Activated effector memory CD4-positive, alpha-beta T cell treated with anti-CD3 and anti-CD28 coated beads, Interleukin-2, amount 50 U/mL, for 16 hours (primary cell): Measurements from ENCODE around the gene PIGBOS1.
"Not testable (repeated sequence)": the region's sequence is repeated elsewhere in the genome, so short reads cannot be mapped to it uniquely, and the experiment has no call there.

Experiments
- DNase-seq: peaks from one replicate; pipeline ENCODE4 v3.0.0-alpha.2; 2020

PIGBOS1 gene

DNA sequence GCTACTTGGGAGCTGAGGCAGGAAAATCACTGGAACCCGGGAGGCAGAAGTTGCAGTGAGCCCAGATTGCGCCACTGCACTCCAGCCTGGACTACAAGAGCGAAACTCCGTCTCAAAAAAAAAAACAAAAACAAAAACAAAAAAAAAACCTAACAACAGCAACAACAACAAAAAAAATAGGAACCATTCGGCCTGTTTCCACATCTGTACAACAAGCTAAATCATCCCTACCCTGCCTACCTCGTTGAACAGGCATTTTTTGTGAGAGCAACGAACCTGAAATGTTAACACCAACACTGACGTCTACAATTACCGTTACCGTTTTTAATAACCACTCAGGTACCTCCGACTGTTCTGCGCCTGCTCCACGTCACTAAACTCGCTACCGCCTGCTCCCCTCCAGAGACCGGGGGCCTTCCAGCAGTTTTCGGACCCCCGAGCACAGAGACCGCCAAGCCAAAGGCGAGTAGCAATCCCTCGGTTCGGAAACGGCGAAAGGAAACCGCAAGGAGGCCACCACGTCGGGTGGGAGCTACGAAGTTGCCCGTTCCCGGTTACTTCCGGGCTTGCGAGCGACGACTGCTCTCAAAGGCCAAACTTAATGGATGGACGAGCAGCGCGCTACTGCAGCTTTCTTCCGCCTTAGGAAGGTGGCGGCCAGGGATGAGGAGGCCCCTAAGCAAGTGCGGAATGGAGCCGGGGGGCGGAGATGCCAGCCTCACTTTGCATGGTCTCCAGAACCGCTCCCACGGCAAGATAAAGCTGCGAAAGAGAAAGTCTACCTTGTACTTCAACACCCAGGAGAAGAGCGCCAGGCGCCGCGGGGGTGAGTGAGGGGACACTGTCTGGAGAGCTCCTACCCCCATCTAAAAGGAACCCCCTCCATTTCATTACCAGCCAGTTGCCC is at the start of gene PIGBOS1, which contains the start of gene PIGB:
PIGBOS1 (minus strand) TSS at position 536 of the 907 bp plus-strand sequence. CDS start 1,331 bp downstream, outside the sequence.
PIGB (plus strand) TSS at position 635 of the 907 bp plus-strand sequence; CDS start at position 664, 29 bp downstream.
- DNase-seq = peak; percentile 90

DNA sequence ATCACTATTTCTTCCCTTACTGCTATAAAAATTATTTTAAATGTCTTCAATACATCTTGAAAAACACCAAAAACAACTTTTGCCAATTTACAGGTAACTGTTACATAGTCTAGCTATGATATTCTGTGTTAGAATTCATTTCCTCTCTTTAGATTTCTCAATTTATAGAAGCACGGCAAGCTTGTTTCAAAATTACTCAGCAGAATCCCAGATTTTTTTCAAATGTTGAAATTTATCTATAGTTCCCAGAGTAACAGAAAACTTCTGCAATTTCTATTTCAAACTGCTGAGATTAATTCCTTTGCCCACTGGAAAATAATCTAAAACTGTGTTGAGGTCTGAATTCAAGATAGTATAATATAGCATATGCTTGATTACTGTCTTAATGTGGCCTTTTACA is 48.1 kb upstream of the PIGBOS1 start:
- DNase-seq = no peak

GRCh38 chr15:55362641-55363040 is 43.7 kb upstream of the PIGBOS1 start:
- DNase-seq = no peak

DNA sequence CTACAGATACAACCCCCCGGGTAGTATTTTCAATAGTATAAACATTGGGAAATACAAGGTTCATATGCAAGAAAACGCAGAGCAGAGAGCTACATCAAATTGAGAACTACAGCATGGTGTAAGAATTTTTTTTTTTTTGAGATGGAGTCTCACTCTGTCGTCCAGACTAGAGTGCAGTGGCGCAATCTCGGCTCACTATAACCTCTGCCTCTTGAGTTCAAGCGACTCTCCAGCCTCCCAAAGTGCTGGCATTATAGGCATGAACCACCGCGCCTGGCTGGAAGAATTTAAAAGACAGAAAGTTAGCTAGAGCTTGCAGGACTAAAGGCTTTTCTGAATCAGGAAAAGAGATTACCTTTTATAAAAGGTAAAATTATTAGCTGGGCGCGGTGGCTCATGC is 42.1 kb upstream of the PIGBOS1 start:
- DNase-seq = no peak

DNA sequence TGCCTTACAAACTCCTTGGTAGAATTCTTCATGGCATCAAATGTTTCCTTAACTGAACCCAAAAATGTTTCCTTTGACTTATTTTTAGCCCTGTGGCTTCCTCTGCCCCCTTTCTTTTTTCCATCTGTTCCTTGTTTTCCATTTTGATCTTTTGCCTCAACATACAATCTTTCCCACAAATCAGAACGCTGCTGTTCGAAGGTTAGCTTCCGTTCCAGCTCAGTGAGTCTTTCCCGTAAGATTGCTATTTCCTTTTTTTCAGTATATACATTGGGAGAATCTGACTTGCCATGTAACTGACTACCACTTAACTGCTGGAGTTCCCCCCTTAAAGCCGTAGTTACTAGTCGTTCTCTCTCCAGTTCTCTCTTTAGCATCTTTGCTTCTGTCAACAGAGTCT is 41.3 kb upstream of the PIGBOS1 start:
- DNase-seq = no peak

DNA sequence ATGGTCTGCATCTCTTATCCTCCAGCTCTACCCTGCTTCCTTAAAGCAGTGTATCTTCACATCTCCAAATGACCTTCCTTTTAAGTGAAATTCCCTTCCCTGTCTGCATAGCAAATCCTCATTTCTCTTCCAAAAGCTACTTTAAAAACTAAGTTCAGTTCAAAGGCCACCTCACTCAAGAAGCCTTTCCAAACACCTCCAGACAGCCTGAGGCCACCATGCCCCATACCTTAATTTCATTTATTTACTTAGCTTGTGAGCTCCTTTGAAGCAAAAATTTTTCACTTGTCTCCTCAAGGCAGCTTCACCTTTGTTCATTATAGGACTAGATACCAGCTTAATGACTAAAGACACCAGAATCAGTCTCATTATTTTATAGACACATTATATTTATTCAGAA is 39.5 kb upstream of the PIGBOS1 start:
- no peak for DNase-seq

- DNase-seq = no peak
Measured at GRCh38 chr15:55357774-55358173, 38.9 kb upstream of the PIGBOS1 start.

- DNase-seq = no peak
Measured at GRCh38 chr15:55356985-55357585, 38.2 kb upstream of the PIGBOS1 start.

- no peak for DNase-seq
Measured at GRCh38 chr15:55353025-55353424, 34.1 kb upstream of the PIGBOS1 start.

DNA sequence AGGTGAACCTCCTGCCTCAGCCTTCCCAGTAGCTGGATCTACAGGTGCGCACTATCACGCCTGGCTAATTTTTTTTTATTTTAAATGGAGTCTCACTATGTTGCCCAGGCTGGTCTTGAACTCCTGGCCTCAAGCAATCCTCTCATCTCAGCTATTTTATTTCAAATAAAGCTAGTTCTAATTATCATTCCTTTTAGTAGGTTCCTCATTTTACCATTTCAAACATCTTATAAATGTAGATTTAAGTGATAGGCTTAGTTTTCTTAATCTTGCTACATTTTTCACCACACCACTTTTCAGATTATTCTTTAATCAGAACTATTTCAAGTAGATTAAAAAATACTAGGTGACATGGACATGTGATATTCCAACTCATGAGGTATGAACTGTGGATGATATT is 30.4 kb upstream of the PIGBOS1 start:
- no peak for DNase-seq

GRCh38 chr15:55348281-55348778 is 29.4 kb upstream of the PIGBOS1 start:
- no peak for DNase-seq

- no peak for DNase-seq
Measured at GRCh38 chr15:55344206-55344605, 25.3 kb upstream of the PIGBOS1 start.

- no peak for DNase-seq
Measured at GRCh38 chr15:55343168-55343567, 24.2 kb upstream of the PIGBOS1 start.

- DNase-seq = no peak
Measured at GRCh38 chr15:55337160-55337559, 18.2 kb upstream of the PIGBOS1 start.

DNA sequence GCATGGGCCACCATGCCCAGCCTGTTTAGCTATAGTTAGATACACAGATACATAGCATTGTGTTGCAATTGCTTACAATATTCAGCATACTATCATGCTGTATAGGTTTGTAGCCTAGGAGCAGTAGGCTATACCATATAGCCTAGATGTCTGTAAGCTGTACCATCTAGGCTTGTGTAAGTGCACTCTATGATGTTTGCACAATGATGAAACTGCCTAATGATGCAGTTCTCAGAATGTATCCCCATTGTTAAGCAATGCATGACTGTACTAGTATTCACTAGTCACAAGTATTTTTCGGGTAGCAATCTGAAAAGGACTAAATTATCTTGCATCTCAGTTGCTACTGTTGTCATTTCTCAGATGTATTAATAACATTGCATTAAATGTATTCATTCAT is 16.1 kb upstream of the PIGBOS1 start:
- no peak for DNase-seq

GRCh38 chr15:55334371-55334770 is 15.4 kb upstream of the PIGBOS1 start:
- DNase-seq = no peak

DNA sequence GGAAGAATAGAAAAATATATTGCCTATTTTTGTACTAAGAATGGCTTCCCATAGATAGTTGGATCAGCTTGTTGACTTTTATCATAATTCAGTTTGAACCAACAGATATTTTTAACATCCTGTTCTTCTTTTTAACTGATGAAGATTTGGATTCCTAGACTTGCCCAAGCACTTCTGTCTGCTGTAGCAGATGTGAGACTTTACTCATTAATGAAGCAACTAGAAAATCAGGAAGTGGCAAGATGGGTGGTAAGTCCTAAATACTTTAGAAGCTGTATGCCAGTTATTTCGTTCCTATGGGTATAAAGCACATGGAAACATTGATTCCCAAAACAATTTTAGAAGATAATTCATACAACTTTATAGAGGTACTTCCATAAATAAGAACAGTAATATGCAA is 8.5 kb upstream of the PIGBOS1 start:
- DNase-seq = no peak

GRCh38 chr15:55322467-55322866 is 3.5 kb upstream of the PIGBOS1 start:
- DNase-seq = no peak

- DNase-seq = no peak
Measured at GRCh38 chr15:55320963-55321362, 2.0 kb upstream of the PIGBOS1 start.

GRCh38 chr15:55320238-55320550 is 1.3 kb upstream of the PIGBOS1 start:
- DNase-seq = no peak

DNA sequence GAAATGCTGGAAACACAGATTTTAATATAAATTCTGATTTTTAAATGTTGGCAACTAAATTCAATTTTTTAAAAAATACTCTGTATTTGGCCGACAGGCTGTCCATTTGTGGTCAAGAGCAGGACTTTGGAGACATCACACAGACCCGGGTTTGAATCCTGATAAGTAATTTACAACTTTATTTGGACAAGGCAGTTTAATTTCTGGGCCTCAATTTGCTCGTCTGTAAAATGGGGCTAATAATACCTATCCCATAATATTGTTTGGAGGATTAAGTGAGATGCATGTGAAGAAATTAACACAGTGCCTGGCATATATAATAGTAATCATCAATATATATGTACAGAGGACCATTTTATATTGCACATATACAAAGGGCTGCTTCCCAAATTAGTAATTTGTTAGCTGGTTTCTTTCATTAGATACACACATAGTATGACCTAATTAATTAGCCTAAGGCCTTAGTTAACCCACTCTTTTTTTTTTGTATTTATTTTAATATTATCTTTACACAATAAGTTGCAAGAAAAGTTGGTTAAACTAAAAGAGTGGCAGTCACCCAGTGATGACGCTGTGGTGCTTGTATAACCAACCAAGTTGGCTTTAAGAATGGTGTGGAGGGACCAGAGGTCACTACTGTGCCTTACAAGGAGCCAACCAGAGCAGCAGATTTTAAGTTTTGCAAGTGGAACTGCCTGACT is 764 bp upstream of the PIGBOS1 start:
- no peak for DNase-seq

DNA sequence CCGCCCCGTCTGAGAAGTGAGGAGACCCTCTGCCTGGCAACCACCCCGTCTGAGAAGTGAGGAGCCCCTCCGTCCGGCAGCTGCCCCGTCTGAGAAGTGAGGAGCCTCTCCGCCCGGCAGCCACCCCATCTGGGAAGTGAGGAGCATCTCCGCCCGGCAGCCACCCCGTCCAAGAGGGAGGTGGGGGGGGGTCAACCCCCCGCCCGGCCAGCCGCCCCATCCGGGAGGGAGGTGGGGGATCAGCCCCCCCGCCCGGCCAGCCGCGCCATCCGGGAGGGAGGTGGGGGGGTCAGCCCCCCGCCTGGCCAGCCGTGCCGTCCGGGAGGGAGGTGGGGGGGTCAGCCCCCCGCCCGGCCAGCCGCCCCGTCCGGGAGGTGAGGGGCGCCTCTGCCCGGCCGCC is 16.1 kb downstream of the PIGBOS1 start:
- not testable (repeated sequence) for DNase-seq

DNA sequence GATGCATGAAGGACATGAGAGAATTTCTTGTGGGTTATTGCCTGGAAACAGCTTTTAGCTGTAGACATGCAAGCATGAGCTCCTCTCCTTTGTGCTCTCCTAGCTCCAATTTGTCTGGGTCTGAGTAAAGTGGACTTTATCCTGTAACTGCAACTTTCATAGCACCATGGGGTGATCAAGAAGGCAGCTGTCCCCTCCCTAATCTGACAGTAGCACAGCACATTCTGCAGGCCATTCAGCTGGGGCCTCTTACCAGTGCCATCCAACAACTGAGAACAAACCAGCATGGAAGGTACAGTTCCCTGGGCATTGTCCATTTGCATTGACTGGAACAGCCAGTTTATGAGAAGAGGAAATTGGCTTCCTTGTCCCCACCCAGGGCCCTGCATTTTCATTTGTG is 21.6 kb downstream of the PIGBOS1 start:
- DNase-seq = no peak
